NCI-H2196 (cell line): ENCODE results near the gene ZDHHC8.

Experiments used
- DNase-seq: peaks from one replicate; lab custom pipeline; 2025; ENCODE audit not compliant: unreplicated experiment; lab: John Stamatoyannopoulos, UW

The ZDHHC8 gene

GRCh38 chr22:20113551-20114310 lies 17.9 kb upstream of the ZDHHC8 start:
- DNase-seq: no peak

- no peak for DNase-seq
Measured at GRCh38 chr22:20114506-20115475, 16.8 kb upstream of the ZDHHC8 start.

- no peak for DNase-seq
Measured at GRCh38 chr22:20115691-20116375, 15.8 kb upstream of the ZDHHC8 start, which contains the start of gene RANBP1. TSS of gene RANBP1 (plus strand) at chr22:20116104. CDS start at chr22:20116185, 81 bp downstream.

- no peak for DNase-seq
Measured at GRCh38 chr22:20116376-20116950, 15.1 kb upstream of the ZDHHC8 start.

GRCh38 chr22:20116951-20117632 lies 14.5 kb upstream of the ZDHHC8 start, which contains the start of gene TRMT2A:
TSS of gene TRMT2A (minus strand) at chr22:20117226. CDS start at chr22:20116906, 320 bp downstream.
- DNase-seq: peak; percentile 91

- DNase-seq: no peak
Measured at GRCh38 chr22:20117633-20118299, 13.8 kb upstream of the ZDHHC8 start.

- DNase-seq: no peak
Measured at GRCh38 chr22:20118300-20119020, 13.1 kb upstream of the ZDHHC8 start.

GRCh38 chr22:20121856-20122415 lies 9.7 kb upstream of the ZDHHC8 start:
- DNase-seq: no peak

GRCh38 chr22:20123366-20124082 lies 8.1 kb upstream of the ZDHHC8 start:
- no peak for DNase-seq

GRCh38 chr22:20124083-20124787 lies 7.4 kb upstream of the ZDHHC8 start:
- DNase-seq: no peak

GRCh38 chr22:20125201-20126174 lies 6.1 kb upstream of the ZDHHC8 start:
- no peak for DNase-seq

- DNase-seq: no peak
Measured at GRCh38 chr22:20126284-20127029, 5.1 kb upstream of the ZDHHC8 start.

- DNase-seq: no peak
Measured at GRCh38 chr22:20127318-20127868, 4.2 kb upstream of the ZDHHC8 start.

GRCh38 chr22:20127869-20128618 lies 3.6 kb upstream of the ZDHHC8 start:
- DNase-seq: no peak

GRCh38 chr22:20128619-20128901 lies 3.0 kb upstream of the ZDHHC8 start:
- DNase-seq: no peak
